Left lobe of liver (tissue), 2 donors: Measurements from ENCODE around the gene AP1AR. TPM values are rescaled to one million over a fixed set of nuclear protein-coding genes. Genes with fewer than 3 reads are reported as not detected.
"Not testable (repeated sequence)": the region's sequence is repeated elsewhere in the genome, so short reads cannot be mapped to it uniquely, and the experiment has no call there.

Source experiments
- ATAC-seq: fragments of 200-7000 bp; cut with Tn5 transposase; one replicate; pipeline ENCODE4 v1.9.1; 2020; ENCODE audit warnings: mild to moderate bottlenecking, moderate library complexity
- DNase-seq: peaks from one replicate; pipeline ENCODE4 v3.0.0-alpha.2; 2020; ENCODE audit warnings: low spot score
- total RNA-seq: library from RNA; stranded (reverse); gene quantifications from one replicate; pipeline ENCODE4 v1.2.1, GENCODE V29; 2021
- donor health status: DM: no; HTN: no; CAD: no; lungs with moderate emphysema.
- donor health status: DM: no; HTN: yes; CAD: no.

AP1AR gene
- total RNA-seq, 1 donor from 2014 or later, result 13.4 TPM

GRCh38 chr4:112277220-112277619 is 45.6 kb downstream of the AP1AR start:
- DNase-seq (no peak), ATAC-seq (no peak)

DNA sequence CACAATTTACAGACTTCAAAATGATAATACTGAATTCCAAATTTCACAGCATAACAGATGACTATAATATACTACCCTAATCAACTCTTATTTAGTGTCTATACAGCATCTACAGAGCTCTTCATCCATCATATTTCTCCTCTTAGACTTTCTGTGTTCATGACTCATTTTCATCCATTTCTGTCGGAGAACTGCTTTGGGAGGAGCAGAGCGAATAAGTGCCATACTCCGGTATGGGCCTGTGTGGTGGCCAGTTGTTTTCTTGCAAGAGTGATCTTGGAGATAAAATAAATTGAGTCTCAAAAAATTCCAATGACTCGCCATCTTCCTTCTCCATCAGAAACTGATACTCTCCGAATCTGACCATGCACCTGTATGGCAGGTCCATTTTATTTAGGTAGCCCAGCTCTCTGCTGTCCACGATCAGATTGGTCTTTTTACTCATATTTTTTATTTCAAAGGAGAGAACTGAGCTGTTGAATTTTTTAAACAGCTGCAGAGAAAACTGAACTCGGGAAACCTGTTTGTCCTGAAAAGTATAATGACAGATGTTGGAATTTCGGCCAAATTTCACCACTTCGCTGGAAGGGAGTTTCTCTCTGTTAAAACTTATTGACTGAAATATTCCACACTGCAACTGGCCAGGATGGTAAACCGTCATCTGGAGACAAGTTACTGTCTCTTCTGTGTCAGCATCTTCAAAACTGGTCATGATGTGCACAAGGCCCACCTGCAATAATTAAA is 46.3 kb downstream of the AP1AR start:
- DNase-seq (no peak), ATAC-seq (no peak)

DNA sequence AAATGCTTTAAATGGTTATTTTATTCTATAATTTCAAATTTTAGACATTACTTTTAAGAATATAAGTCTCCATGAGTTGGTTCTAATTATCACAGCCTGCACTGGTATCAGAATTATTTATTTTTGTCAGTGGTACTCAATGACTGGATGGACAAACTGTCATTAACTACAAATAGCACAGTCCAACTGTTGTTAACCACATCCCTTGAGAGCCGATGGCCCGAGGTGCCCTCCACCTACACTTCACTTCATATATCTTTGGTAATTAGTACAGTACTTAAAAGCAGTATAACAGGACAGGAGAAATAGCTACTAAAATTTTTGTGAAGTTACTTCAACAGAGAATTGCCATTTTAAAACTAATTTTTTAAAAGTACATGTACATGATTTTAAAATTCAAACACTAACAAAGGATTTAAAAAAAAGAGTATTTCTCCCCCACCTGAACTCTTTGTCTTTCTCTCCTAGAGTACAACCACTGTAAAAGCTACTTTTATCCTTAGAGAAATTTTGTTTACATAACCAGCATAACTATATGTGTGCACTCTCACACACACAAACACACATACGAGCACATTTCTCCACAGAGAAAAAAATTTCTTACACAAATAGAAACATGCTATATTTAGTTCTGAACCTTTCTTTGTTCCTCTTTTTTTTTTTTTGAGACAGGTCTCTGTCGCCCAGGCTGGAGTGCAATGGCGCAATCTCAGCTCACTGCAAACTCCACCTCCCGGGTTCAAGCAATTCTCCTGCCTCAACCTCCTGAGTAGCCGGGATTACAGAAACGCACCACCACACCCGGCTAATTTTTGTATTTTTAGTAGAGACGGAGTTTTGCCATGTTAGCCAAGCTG is 47.7 kb downstream of the AP1AR start:
- no peak for DNase-seq
- peak; percentile 21 for ATAC-seq

DNA sequence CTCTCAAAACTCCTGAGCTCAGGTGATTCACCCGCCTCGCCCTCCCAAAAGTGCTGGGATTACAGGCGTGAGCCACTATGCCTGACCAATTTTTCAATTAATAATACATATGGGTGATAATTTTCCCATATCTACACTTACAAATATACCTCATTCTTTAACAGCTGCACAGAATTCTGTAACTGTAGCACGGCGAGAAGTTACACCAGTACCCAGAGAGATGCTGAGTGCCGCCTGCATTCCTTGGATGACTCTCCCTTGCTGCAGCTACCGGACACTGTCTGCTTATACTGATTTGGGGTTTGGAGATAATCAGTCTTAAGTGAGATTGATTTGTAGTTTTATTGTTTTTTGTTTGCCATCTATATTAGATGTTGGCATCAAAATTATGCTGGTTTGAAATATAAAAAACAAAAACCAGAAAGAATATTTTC is 48.3 kb downstream of the AP1AR start:
- ATAC-seq (no peak), DNase-seq (no peak)

DNA sequence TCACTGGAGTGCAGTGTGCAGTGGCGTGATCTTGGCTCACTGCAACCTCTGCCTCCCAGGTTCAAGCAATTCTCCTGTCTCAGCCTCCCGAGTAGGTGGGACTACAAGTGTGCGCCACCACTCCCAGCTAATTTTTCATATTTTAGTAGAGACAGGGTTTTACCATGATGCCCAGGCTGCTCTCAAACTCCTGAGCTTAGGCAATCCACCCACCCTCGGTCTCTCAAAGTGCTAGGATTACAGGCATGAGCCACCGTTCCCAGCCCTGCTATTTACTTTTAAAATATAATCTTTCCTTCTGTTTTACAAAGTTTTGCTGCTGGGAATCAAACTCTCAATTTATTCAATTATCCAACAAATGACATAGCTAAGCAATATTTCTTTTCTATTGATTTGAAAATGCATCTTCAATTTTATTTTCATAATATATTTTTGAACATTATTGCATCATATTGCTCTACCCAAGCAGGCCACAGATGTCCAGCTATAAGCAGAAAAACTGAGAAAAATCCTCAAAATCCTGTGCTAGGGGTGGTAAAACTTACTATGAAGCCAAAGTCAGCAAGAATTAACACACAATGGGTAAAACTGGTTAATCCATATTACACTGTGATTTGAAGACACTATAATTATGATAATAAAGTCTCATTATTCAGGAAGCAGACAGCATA is 48.9 kb downstream of the AP1AR start:
- ATAC-seq (no peak), DNase-seq (no peak)

- DNase-seq, ATAC-seq: not testable (repeated sequence)
Observed at GRCh38 chr4:112281895-112282398, 50.4 kb downstream of the AP1AR start.

GRCh38 chr4:112282860-112283667 is 51.5 kb downstream of the AP1AR start:
- no peak for ATAC-seq
- DNase-seq, result no peak

DNA sequence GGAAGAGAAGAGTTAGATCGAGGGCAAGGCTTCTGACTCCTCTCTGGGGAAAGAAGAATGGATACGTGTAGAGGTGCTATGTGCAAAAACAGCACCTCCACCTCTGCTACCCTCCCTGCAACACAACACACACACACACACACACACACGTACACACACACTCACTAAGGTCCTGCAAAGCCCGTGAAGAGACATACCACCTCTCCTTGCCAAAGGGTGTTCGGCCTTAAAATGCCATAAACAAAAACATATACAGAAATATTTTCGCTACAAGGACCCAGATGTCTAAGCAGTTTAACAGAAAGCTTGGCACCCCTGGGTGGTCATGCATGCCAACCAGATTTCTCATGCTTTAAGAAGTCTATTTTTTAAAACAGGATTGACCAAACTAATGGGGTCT is 52.6 kb downstream of the AP1AR start:
- no peak for ATAC-seq
- no peak for DNase-seq

DNA sequence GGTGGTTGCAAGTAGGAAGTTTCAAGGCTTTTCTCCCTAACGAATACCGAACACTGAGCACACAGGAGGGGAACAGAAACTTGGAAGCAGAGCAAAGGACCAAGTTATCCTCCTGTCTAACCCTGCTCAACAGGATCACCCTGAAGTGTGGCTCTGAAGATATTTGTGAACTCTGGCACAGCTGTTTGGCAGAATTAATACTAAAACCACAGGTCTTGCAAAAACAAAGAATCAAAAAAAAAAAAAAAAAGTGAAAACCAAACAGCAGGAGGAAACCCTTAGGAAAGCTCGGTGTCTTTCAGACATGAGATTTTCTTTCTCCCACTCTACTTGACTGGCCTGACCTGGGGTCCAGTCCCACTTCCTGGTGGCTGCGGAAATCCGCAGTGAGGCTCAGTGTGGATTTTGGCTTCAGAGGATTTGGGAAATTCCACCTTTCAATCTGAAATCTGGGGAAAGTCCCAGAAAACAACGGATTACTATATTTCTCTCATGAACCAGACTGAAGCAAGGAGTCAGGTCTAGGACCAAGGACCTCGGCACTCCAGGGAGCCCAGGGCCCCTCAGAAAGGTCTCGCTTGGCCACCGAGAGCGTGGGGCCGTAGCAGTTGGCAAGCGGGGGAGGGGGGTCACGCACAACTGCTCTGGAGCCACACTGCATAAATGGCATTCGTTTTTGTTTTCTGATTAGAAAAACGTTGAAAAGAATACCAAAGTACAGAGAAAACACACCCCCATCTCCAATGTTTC is 53.2 kb downstream of the AP1AR start:
- no peak for DNase-seq
- peak; percentile 30 for ATAC-seq

DNA sequence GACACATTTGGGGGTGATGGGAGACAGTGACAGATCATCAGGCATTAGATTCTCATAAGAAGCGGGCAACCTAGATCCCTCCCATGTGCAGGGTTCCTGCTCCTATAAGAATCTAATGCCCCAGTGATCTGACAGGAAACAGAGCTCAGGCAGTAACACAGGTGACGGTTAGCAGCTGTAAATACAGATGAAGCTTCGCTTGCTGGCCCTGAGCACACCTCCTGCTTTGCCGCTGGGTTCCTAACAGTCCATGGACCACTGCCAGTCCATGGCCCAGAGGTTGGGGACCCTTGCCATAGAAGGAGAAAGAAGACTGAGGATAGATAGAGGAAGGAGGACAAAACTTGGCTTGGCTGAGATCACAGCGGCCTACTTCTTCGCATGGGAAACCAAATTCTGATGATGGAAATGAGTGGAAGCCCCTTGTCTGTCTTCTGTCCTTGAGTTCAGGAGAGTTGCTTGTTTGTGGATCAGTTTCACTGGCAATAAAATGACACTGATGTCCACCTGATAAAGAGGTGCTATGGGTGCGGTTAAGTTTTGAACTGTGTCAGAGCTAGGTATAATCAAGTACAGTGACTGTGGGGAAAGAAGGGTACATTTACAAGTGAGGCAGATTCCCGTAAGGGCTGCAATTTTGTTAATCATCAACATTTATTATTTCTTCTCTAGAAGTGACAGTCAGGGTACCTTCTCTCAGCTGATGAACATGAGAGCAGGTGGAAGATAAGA is 55.8 kb downstream of the AP1AR start:
- no peak for ATAC-seq
- DNase-seq, result no peak

- DNase-seq (no peak), ATAC-seq (no peak)
Observed at GRCh38 chr4:112288455-112288854, 56.9 kb downstream of the AP1AR start.

GRCh38 chr4:112289407-112290253 is 58.0 kb downstream of the AP1AR start:
- DNase-seq (no peak), ATAC-seq (no peak)

- DNase-seq, result no peak
- no peak for ATAC-seq
Observed at GRCh38 chr4:112290341-112290740, 58.8 kb downstream of the AP1AR start.

DNA sequence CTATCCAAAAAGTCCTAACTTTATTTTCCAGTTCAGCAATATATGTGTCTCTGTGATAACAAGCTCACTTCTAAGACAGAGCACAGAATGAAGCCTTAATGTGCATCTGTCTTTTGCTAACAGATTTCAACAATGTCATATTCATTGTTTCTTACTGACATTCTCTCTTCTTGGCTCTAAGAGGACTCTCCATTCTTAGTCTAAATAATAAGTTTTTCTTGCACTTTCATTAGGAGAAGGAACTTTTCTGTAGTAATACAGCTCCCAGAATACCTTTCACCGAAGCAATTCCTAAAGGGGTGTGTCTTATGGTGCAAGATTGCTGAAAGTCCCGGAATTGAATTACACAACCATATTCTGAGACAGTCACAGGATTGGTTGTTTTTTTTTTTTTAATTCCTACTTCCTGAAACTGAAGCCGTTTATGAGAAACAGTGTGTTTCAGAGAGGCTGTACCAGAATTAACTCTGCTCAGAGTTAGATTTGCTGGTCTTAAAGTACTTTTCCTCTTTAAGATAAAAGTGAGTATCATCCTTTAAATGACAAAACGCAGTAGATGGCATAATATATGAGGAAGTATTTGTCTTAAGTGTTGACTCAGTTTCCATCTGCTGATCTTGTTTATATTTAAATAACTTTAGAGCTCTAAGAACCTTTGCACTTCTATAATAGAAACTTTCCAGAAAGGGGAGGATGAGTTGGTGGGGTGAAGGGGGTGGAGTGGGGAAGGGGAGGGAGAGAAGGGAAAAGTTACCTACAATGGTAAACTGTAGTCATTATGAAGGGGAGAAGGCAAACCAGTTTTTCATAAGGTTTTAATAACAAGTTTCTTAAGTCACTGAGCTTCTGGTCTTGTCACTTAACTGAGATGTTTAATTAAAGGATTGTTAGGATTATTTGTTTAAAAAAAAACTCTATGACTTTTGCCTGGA is 65.6 kb downstream of the AP1AR start, which contains the start of gene ALPK1:
ALPK1 (plus strand) TSS at position 421 of the 932 bp plus-strand sequence.
- peak; percentile 97 for ATAC-seq
- no peak for DNase-seq

DNA sequence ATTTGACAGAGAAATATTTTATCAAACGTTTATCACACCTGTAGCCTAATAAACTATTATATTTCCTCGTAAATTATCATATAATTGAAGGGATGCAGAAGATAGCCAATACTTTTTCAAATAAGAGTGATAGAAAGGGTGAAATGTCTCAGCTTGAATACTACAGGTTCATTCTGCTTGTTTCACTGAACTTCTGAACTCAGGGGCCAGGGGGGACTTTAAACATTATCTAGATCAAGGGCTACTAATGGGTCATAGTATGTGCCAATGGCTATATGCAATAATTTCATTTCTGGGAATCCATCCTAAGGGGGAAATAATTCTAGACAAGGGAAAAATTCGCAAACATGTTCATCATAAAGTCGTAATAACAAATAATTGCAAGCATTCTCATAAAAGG is 68.1 kb downstream of the AP1AR start:
- ATAC-seq, result no peak
- DNase-seq, result no peak

- DNase-seq (no peak), ATAC-seq (no peak)
Observed at GRCh38 chr4:112302320-112303274, 71.0 kb downstream of the AP1AR start.
